Stomach (tissue), 4 donors: ENCODE measurements around the gene RXFP4.

Source experiments
- EP300 ChIP-seq: sonication (generic); formaldehyde crosslinking; IDR thresholded peaks from one replicate; pipeline ENCODE4 v1.6.1; 2017; ENCODE audit warnings: antibody characterized with exemption
- POLR2A ChIP-seq, 4 donors: fragments of 450-650 bp; IDR thresholded peaks; one replicate each; pipeline ENCODE4 v1.6.1; 2016; ENCODE audit warnings: antibody characterized with exemption in 4 of 4, control low read depth in 2 of 4, mild to moderate bottlenecking in 1 of 4, moderate library complexity in 1 of 4
- POLR2AphosphoS5 ChIP-seq, 3 donors: sonication (generic); formaldehyde crosslinking; IDR thresholded peaks; one replicate each; pipeline ENCODE4 v1.6.1; 2016; ENCODE audit warnings: antibody characterized with exemption in 3 of 3
- TF ChIP-seq, protein P1 (sequence below), 7 experiments: fragments of 450-650 bp in 4 of 7; fragments of 200-600 bp in 3 of 7; sonication (generic) in 3 of 7; IDR thresholded peaks; one replicate each; pipeline ENCODE4 v1.5.1; 2016 to 2019; ENCODE audit warnings: antibody characterized with exemption in 7 of 7, control low read depth in 2 of 7, mild to moderate bottlenecking in 1 of 7

DNA sequence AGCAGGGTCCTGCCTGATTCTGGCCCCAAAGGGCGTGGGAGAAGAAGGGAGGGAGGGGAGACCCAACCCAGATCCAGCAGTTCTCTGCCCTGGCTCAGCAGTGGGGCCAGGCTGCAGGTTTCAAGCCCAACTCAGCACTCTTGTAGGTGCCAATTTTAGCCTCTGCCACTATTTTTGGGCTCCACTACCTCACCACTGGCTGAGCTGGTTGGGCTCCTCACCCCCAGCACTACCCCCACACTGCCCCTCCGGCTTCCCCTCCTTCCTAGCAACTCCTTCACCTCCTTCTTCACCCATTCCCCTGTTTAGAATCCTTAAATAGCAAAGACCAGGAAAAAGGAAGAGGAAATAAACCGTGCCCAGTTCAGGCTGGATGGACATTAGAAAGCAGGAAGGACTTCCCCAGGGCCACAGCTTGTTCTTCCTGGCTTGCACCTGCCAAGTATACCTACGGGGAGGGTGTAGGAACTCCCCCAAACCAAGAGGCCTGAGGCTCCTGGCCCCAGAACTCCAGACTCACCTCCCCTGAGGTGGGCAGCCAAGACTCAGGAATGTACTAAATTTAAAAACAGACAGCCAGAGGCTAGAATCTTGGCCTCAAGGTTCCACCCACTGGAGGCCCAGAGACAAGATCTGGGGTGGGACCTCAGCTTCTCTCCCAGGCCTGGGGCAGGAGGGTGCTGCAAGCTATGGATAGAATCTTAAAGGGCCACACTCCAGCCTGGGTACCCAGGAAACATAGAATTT, 38.3 kb downstream of the RXFP4 start:
- TF ChIP-seq, protein P1, sequence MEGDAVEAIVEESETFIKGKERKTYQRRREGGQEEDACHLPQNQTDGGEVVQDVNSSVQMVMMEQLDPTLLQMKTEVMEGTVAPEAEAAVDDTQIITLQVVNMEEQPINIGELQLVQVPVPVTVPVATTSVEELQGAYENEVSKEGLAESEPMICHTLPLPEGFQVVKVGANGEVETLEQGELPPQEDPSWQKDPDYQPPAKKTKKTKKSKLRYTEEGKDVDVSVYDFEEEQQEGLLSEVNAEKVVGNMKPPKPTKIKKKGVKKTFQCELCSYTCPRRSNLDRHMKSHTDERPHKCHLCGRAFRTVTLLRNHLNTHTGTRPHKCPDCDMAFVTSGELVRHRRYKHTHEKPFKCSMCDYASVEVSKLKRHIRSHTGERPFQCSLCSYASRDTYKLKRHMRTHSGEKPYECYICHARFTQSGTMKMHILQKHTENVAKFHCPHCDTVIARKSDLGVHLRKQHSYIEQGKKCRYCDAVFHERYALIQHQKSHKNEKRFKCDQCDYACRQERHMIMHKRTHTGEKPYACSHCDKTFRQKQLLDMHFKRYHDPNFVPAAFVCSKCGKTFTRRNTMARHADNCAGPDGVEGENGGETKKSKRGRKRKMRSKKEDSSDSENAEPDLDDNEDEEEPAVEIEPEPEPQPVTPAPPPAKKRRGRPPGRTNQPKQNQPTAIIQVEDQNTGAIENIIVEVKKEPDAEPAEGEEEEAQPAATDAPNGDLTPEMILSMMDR (IDR thresholded peaks at IDR 0.05), result no peak
- TF ChIP-seq POLR2A (IDR thresholded peaks at IDR 0.05) (no peak), POLR2AphosphoS5 (IDR thresholded peaks at IDR 0.05) (no peak), EP300 (no peak)
